HG03354 (cell line): ENCODE measurements around the gene FMN1.

Experiments used
- ATAC-seq: cut with Tn5 transposase; IDR thresholded peaks from one replicate; pipeline ENCODE4 v1.9.1; 2021; ENCODE audit warnings: mild to moderate bottlenecking; ENCODE audit not compliant: unreplicated experiment, poor library complexity, severe bottlenecking

Gene FMN1

GRCh38 chr15:32774022-32774421, 420.5 kb downstream of the FMN1 start:
- no peak for ATAC-seq

DNA sequence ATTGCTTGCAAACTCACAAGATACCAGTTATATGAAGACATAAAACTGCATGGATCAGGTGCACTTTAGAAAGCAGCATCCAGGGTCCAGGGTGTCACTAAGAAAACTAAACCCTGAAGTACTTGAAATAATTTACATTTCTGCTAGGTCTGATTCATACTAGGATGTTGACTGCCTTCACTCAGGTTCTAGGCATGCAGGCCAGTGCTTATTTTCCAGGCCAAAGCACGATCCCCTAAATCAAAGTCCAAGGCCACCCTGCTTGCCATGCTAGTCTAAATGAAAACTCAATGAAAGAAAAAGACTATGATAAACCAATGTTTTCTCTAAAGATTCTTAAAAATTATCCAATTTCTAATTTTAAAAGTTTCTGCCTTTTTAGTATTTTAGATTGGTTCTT, 427.3 kb downstream of the FMN1 start:
- no peak for ATAC-seq

GRCh38 chr15:32766101-32766500, 428.4 kb downstream of the FMN1 start:
- ATAC-seq: no peak

DNA sequence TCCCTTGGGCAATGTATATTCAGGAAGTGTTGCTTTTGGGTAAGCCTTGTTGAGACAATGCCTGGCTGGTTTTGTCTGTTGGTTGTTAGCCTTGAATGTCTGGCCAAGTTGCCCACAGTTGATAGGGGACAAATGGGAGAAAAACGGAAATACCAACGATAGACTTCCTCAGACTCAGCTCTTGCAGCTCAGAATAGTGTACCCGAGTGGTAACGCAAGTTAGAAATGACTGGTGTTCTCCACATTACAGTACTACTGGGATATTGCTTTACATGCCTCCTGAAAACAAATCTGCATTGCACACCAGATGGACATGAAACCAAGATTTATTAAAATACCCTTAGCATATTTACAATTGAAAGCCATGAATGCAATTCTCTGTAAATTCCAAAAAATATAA, 429.3 kb downstream of the FMN1 start:
- no peak for ATAC-seq

- ATAC-seq: no peak
Observed at GRCh38 chr15:32763295-32763694, 431.2 kb downstream of the FMN1 start.

GRCh38 chr15:32757426-32757825, 437.1 kb downstream of the FMN1 start:
- no peak for ATAC-seq

DNA sequence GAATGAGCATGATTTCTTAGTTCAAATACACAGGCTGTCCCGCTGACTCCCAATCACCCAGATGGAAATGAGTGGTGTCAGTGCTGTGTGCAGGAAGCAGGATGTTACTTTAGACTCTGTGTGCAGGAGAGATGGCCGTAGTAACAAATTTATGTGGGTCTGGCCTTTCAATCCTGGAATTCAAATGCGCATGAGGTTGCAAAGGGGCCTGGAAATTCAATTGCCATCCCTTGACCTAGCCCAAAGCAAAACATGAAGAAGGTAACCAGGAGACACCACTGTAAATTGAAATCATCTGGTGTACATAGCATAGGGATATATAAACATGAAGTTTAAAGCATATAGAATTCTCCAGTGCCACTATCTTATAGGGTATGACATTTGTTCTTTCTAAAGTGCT, 443.5 kb downstream of the FMN1 start:
- no peak for ATAC-seq

- ATAC-seq: no peak
Observed at GRCh38 chr15:32747921-32748342, 446.6 kb downstream of the FMN1 start.

DNA sequence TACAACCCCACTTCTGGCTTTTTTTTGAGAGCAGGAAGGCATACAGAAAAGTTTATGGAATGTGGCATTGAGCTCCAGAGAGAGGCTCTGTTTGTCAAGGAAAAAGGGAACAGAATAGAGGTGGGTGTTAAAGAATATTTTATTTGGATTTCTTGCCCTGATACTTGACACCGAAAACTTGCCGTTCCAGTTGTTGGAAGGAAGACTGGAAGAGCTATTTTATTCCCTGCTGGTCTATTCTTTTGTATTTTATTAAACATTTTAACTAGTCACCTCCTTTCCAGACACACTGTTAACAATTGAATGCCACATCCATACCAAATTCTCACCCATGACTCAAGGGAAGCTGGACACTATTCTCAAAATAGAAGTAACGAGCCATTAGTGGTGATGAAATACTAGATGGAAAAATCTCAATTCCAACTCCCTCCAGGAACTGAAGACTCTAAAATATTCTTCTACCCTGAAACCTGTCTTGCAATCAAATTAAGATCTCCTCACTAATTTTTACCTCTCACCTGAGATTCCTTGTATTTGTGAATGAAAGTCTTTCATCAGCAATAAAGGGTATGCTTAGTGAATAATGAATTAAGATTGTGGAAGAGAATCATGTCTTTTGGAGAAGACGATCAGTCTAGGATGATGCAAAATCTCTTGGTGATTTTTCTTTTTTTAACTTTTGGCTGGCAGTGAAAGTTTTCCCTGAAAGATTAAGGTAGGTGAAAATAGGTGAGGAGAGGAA, 448.2 kb downstream of the FMN1 start:
- no peak for ATAC-seq

GRCh38 chr15:32743411-32744140, 450.9 kb downstream of the FMN1 start:
- ATAC-seq: no peak

- ATAC-seq: no peak
Observed at GRCh38 chr15:32739522-32740063, 454.9 kb downstream of the FMN1 start.

DNA sequence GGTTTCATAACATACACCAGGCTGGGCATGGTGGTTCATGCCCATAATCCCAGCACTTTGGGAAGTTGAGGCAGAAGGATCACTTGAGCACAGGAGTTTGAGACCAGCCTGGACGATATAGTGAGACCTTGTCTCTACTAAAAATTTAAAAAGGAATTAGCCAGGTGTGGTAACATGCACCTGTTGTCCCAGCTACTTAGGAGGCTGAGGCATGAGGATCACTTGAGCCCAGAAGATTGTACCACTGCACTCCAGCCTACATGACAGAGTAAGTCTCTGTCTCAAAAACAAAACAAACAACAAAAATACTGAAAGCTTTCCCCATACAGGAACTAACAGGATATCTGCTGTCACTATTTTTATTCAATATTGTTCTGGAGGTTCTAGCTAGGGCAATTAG, 455.8 kb downstream of the FMN1 start:
- no peak for ATAC-seq

GRCh38 chr15:32737304-32737703, 457.2 kb downstream of the FMN1 start:
- ATAC-seq: no peak

GRCh38 chr15:32736701-32737061, 457.8 kb downstream of the FMN1 start:
- ATAC-seq: no peak

DNA sequence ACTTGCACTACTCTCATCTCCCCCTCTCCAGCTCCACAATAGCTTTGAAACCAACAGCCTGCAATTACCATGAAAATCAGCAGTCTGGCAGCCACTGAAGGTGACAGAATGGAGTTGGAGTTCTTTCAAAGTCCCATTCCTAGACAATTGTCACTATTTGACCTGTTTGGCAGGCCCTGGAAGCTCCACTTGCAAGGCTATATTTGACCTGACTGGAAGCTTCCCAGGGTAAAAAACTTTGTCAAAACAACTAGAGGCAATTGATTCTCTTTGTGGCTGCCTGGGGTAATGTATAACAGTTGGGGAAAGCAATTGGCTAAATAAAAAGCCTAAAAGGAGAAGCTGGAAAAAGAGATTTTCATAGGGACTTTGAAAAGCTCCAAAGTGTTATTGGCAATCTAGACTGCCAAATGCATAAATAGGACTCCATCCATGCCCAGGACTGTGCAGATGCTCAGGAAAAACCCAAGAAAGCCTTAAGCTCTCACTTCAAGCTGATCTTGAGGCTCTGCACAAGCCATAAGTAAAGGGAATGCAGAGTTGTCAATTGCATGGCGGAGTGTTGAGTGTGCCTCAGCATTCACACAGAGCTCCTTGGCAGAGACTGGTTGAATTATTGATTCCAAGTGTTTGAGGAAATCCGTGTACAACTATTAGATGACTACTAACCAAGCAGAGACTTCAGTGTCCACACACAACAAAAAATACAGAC, 458.4 kb downstream of the FMN1 start:
- no peak for ATAC-seq

DNA sequence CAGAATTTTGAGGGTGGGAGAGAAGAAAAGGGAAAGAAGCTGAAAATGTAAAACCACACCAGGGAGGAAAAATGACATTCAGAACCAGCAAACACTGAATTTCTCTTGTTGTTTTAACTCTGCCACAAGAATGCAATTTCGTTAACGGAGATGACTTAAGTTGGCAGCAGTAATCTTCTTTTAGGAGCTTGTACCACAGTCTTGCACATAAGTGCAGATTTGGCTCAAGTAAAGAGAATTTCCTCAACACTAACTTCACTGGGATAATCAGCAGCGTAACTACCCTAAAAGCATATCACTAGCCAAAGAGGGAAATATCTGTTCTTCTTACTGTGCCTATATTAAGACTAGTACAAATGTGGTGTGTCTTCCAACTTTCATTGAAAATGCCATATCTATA, 461.2 kb downstream of the FMN1 start:
- no peak for ATAC-seq

- no peak for ATAC-seq
Observed at GRCh38 chr15:32732574-32733157, 461.8 kb downstream of the FMN1 start.

DNA sequence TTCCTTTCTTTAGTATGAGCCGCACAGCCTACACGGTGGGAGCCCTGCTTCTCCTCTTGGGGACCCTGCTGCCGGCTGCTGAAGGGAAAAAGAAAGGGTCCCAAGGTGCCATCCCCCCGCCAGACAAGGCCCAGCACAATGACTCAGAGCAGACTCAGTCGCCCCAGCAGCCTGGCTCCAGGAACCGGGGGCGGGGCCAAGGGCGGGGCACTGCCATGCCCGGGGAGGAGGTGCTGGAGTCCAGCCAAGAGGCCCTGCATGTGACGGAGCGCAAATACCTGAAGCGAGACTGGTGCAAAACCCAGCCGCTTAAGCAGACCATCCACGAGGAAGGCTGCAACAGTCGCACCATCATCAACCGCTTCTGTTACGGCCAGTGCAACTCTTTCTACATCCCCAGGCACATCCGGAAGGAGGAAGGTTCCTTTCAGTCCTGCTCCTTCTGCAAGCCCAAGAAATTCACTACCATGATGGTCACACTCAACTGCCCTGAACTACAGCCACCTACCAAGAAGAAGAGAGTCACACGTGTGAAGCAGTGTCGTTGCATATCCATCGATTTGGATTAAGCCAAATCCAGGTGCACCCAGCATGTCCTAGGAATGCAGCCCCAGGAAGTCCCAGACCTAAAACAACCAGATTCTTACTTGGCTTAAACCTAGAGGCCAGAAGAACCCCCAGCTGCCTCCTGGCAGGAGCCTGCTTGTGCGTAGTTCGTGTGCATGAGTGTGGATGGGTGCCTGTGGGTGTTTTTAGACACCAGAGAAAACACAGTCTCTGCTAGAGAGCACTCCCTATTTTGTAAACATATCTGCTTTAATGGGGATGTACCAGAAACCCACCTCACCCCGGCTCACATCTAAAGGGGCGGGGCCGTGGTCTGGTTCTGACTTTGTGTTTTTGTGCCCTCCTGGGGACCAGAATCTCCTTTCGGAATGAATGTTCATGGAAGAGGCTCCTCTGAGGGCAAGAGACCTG, 463.5 kb downstream of the FMN1 start:
- ATAC-seq: no peak
